ENCODE data around the gene TGOLN2.
"Not testable (repeated sequence)": the region's sequence is repeated elsewhere in the genome, so short reads cannot be mapped to it uniquely, and the experiment has no call there.

The TGOLN2 gene

DNA sequence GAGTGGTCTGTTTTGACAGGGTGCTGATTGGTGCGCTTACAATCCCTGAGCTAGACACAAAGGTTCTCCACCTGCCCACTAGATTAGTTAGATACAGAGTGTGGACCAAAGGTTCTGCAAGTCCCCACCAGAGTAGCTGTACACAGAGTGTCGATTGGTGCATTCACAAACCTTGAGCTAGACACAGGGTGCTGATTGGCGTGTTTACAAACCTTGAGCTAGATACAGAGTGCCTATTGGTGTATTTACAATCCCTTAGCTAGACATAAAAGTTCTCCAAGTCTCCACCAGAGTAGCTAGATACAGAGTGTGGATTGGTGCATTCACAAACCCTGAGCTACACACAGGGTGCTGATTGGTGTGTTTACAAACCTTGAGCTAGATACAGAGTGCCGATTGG lies 6.1 kb upstream of the TGOLN2 start:
- not testable (repeated sequence) for H3K9ac ChIP-seq (ENCODE audit: low read length); H3K9me3 ChIP-seq (ENCODE audit: control insufficient read depth, low read length); DNase-seq (ENCODE audit: low read depth); H3K4me1 ChIP-seq (ENCODE audit: control insufficient read depth, insufficient read depth, low read length); H3K36me3 ChIP-seq (ENCODE audit: control insufficient read depth, insufficient read depth, low read length, severe bottlenecking); H3K27me3 ChIP-seq (replicated peaks; ENCODE audit: control insufficient read depth, insufficient read depth, low read length); H3K4me3 ChIP-seq (ENCODE audit: low read length)

DNA sequence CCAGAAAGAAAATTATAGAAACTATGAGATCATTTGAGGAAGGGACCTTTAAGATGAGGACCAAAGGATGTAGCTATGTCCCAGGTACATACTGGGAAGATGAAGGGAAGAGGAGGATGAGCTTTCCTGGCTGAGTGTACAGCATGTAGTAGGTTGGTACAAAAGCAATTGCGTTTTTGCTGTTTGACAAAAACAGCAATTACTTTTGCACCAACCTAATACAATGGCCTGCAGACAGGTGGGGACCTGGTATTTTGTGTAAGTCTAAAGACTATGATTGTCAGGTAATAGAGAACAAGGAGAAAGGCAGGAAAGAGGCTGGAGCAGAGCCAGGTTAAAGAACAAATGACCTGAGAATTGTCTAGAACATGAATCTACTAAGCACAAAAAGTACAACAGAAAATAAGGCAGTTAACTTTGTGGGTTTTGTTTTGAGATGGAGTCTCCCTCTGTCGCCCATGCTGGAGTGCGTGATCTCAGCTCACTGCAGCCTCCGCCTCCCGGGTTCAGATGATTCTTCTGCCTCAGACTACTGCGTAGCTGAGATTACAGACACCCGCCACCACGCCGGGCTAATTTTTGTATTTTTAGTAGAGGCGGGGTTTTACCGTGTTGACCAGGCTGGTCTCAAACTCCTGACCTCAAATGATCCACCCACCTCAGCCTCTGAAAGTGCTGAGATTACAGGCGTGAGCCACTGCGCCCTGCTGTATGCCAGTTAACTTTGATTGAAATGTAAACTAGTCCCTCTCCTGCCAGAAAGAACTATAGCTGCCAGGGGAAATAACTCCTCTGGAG lies 3.2 kb upstream of the TGOLN2 start:
- Histone ChIP-seq H3K27me3 (replicated peaks; ENCODE audit: control insufficient read depth, insufficient read depth, low read length) (no peaks in the 10 kb centered on the region), H3K4me3 (ENCODE audit: low read length) (no peak overlapping the region), H3K4me1 (ENCODE audit: control insufficient read depth, insufficient read depth, low read length) (peaks cover 16% of the 10 kb centered on the region), H3K36me3 (ENCODE audit: control insufficient read depth, insufficient read depth, low read length, severe bottlenecking) (no peaks in the 10 kb centered on the region), H3K9ac (ENCODE audit: low read length) (no peak overlapping the region), H3K9me3 (ENCODE audit: control insufficient read depth, low read length) (no peaks in the 10 kb centered on the region)
- DNase-seq (ENCODE audit: low read depth) = no peak

GRCh38 chr2:85329701-85330100 lies 1.9 kb upstream of the TGOLN2 start:
- not testable (repeated sequence) for H3K9me3 ChIP-seq (ENCODE audit: control insufficient read depth, low read length); H3K27me3 ChIP-seq (replicated peaks; ENCODE audit: control insufficient read depth, insufficient read depth, low read length); H3K36me3 ChIP-seq (ENCODE audit: control insufficient read depth, insufficient read depth, low read length, severe bottlenecking); H3K4me3 ChIP-seq (ENCODE audit: low read length); DNase-seq (ENCODE audit: low read depth); H3K9ac ChIP-seq (ENCODE audit: low read length)
- peaks cover 30% of the 10 kb centered on the region for H3K4me1 ChIP-seq (ENCODE audit: control insufficient read depth, insufficient read depth, low read length)

DNA sequence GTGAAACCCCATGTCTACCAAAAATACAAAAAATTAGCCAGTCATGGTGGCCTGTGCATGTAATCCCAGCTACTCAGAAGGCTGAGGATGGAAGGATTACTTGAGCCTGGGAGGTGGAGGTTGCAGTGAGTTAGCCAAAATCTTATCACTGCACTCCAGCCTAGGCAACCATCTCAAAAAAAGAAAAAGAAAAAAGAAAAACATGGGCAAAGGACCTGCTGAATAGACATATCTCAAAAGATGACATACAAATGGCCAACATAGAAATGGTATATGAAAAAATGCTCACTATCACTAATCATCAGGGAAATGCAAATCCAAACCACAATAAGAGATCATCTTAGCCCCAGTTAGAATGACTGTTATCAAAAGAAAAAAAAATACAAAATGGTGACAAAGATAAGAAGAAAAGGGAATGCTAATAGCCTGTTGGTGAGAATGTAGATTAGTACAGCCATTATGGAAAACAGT lies 1.4 kb upstream of the TGOLN2 start:
- no peak overlapping the region for H3K9ac ChIP-seq (ENCODE audit: low read length)
- no peaks in the 10 kb centered on the region for H3K27me3 ChIP-seq (replicated peaks; ENCODE audit: control insufficient read depth, insufficient read depth, low read length)
- no peaks in the 10 kb centered on the region for H3K9me3 ChIP-seq (ENCODE audit: control insufficient read depth, low read length)
- peaks cover 7% of the 10 kb centered on the region for H3K36me3 ChIP-seq (ENCODE audit: control insufficient read depth, insufficient read depth, low read length, severe bottlenecking)
- H3K4me3 ChIP-seq (ENCODE audit: low read length) = no peak overlapping the region
- peaks cover 35% of the 10 kb centered on the region for H3K4me1 ChIP-seq (ENCODE audit: control insufficient read depth, insufficient read depth, low read length)
- no peak for DNase-seq (ENCODE audit: low read depth)

- DNase-seq (ENCODE audit: low read depth) = peak; percentile 65
- H3K36me3 ChIP-seq (ENCODE audit: control insufficient read depth, insufficient read depth, low read length, severe bottlenecking) = peaks cover 26% of the 10 kb centered on the region
Observed at GRCh38 chr2:85327160-85327821, 498 bp downstream of the TGOLN2 start.

GRCh38 chr2:85326406-85327159 lies 1.2 kb downstream of the TGOLN2 start:
- DNase-seq (ENCODE audit: low read depth) = peak; percentile 30
- Histone ChIP-seq H3K36me3 (ENCODE audit: control insufficient read depth, insufficient read depth, low read length, severe bottlenecking) (peaks cover 33% of the 10 kb centered on the region), H3K27me3 (replicated peaks; ENCODE audit: control insufficient read depth, insufficient read depth, low read length) (no peaks in the 10 kb centered on the region), H3K9ac (ENCODE audit: low read length) (peak overlapping the region; percentile 91), H3K9me3 (ENCODE audit: control insufficient read depth, low read length) (no peaks in the 10 kb centered on the region), H3K4me3 (ENCODE audit: low read length) (peak overlapping the region; percentile 88), H3K4me1 (ENCODE audit: control insufficient read depth, insufficient read depth, low read length) (peaks cover 50% of the 10 kb centered on the region)

More at GRCh38 chr2:85327160-85327821, 498 bp downstream of the TGOLN2 start:
- H3K4me3 ChIP-seq (ENCODE audit: low read length) = peak overlapping the region; percentile 88
- H3K9ac ChIP-seq (ENCODE audit: low read length) = peak overlapping the region; percentile 91
- peaks cover 47% of the 10 kb centered on the region for H3K4me1 ChIP-seq (ENCODE audit: control insufficient read depth, insufficient read depth, low read length)
- no peaks in the 10 kb centered on the region for H3K27me3 ChIP-seq (replicated peaks; ENCODE audit: control insufficient read depth, insufficient read depth, low read length)
- H3K9me3 ChIP-seq (ENCODE audit: control insufficient read depth, low read length) = no peaks in the 10 kb centered on the region

DNA sequence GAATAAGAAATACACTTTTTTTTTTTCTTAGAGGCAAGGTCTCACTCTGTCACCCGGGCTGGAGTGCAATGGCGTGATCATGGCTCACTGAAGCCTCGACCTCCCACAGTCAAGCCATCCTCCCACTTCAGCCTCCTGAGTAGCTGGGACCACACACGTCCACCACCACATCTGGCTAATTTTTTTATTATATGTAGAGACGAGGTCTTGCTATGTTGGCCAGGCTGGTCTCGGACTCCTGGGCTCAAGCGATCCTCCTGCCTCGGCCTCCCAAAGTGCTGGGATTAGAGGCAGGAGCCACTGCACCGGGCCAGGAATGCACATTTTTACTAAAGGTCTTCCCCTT lies 2.4 kb downstream of the TGOLN2 start:
- Histone ChIP-seq H3K36me3 (ENCODE audit: control insufficient read depth, insufficient read depth, low read length, severe bottlenecking) (peaks cover 45% of the 10 kb centered on the region), H3K9me3 (ENCODE audit: control insufficient read depth, low read length) (no peaks in the 10 kb centered on the region), H3K4me3 (ENCODE audit: low read length) (peak overlapping the region; percentile 88), H3K9ac (ENCODE audit: low read length) (peak overlapping the region; percentile 91), H3K27me3 (replicated peaks; ENCODE audit: control insufficient read depth, insufficient read depth, low read length) (no peaks in the 10 kb centered on the region), H3K4me1 (ENCODE audit: control insufficient read depth, insufficient read depth, low read length) (peaks cover 50% of the 10 kb centered on the region)
- DNase-seq (ENCODE audit: low read depth) = no peak

- Histone ChIP-seq H3K4me1 (ENCODE audit: control insufficient read depth, insufficient read depth, low read length) (peaks cover 50% of the 10 kb centered on the region), H3K27me3 (replicated peaks; ENCODE audit: control insufficient read depth, insufficient read depth, low read length) (no peaks in the 10 kb centered on the region), H3K36me3 (ENCODE audit: control insufficient read depth, insufficient read depth, low read length, severe bottlenecking) (peaks cover 50% of the 10 kb centered on the region), H3K4me3 (ENCODE audit: low read length) (peak overlapping the region; percentile 88), H3K9ac (ENCODE audit: low read length) (peak overlapping the region; percentile 91), H3K9me3 (ENCODE audit: control insufficient read depth, low read length) (no peaks in the 10 kb centered on the region)
- DNase-seq (ENCODE audit: low read depth) = peak; percentile 65
Observed at GRCh38 chr2:85324639-85325465, 2.9 kb downstream of the TGOLN2 start.

GRCh38 chr2:85323988-85324367 lies 3.8 kb downstream of the TGOLN2 start:
- H3K27me3 ChIP-seq (replicated peaks; ENCODE audit: control insufficient read depth, insufficient read depth, low read length); DNase-seq (ENCODE audit: low read depth); H3K9me3 ChIP-seq (ENCODE audit: control insufficient read depth, low read length): not testable (repeated sequence)
- peaks cover 51% of the 10 kb centered on the region for H3K4me1 ChIP-seq (ENCODE audit: control insufficient read depth, insufficient read depth, low read length)
- peak overlapping the region; percentile 43 for H3K4me3 ChIP-seq (ENCODE audit: low read length)
- H3K9ac ChIP-seq (ENCODE audit: low read length) = peak overlapping the region; percentile 37
- peaks cover 55% of the 10 kb centered on the region for H3K36me3 ChIP-seq (ENCODE audit: control insufficient read depth, insufficient read depth, low read length, severe bottlenecking)

DNA sequence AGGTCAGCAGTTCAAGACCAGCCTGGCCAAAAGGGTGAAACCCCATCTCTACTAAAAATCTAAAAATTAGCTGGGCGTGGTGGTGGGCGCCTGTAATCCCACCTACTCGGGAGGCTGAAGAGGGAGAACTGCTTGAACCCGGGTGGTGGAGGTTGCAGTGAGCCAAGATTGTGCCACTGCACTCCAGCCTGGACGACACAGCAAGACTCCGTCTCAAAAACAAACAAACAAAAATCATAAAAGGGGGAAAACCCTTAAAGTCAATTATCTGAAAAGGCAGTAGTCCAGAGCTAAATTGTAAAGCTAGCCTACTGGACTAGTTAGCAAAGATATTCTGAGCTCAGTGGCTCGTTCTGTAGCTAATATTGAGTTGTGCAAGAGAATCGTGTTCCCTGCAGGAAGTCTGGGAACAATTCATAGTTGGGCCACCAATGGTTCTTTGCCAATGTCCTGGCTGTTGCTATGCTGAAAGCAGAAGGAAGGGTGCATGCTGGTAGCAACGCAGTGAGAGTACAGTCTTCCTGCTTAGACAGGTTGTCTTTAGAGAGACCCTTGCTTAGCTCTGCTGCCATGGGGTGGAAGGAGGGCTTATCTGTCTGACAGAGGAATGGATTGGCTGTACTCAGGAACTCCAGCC lies 4.3 kb downstream of the TGOLN2 start:
- Histone ChIP-seq H3K9ac (ENCODE audit: low read length) (peak overlapping the region; percentile 37), H3K4me1 (ENCODE audit: control insufficient read depth, insufficient read depth, low read length) (peaks cover 52% of the 10 kb centered on the region), H3K36me3 (ENCODE audit: control insufficient read depth, insufficient read depth, low read length, severe bottlenecking) (peaks cover 55% of the 10 kb centered on the region), H3K9me3 (ENCODE audit: control insufficient read depth, low read length) (no peaks in the 10 kb centered on the region), H3K4me3 (ENCODE audit: low read length) (peak overlapping the region; percentile 43), H3K27me3 (replicated peaks; ENCODE audit: control insufficient read depth, insufficient read depth, low read length) (no peaks in the 10 kb centered on the region)
- DNase-seq (ENCODE audit: low read depth) = no peak

Data from adipocyte (in vitro differentiated cells).